HepG2 (cell line): Measurements from ENCODE around the gene SHISA4. TPM values are rescaled to one million over a fixed set of nuclear protein-coding genes. Genes with fewer than 3 reads are reported as not detected.
A peak's percentile ranks its signal among the peaks of the same experiment; 100 is the strongest.

Experiments
- KDM6A ChIP-seq: IDR thresholded peaks from 2 replicates; pipeline ENCODE4 v1.6.1; 2016; ENCODE audit warnings: low read depth
- MAFF ChIP-seq: IDR thresholded peaks from 2 replicates; pipeline ENCODE4 v1.6.1; 2011; ENCODE audit warnings: low read depth, low read length, improper control_type of control experiment
- NFRKB ChIP-seq: fragments of 450-650 bp; IDR thresholded peaks from 2 replicates; pipeline ENCODE4 v1.6.1; 2017
- NRL ChIP-seq: sonication (generic); formaldehyde crosslinking; IDR thresholded peaks from 2 replicates; pipeline ENCODE4 v1.5.0; 2020; ENCODE audit warnings: missing genetic modification reagents, mild to moderate bottlenecking, moderate library complexity, borderline replicate concordance
- TBX3 ChIP-seq: fragments of 450-650 bp; IDR thresholded peaks from 2 replicates; pipeline ENCODE4 v1.6.1; 2017; ENCODE audit warnings: antibody characterized with exemption, mild to moderate bottlenecking, inconsistent platforms, borderline replicate concordance
- ZFP91 ChIP-seq: sonication (generic); formaldehyde crosslinking; IDR thresholded peaks from 2 replicates; pipeline ENCODE4 v1.9.0; 2022; ENCODE audit warnings: missing genetic modification reagents, mild to moderate bottlenecking, borderline replicate concordance
- ZNF180 ChIP-seq: sonication (generic); formaldehyde crosslinking; IDR thresholded peaks from 2 replicates; pipeline ENCODE4 v1.4.0; 2020; ENCODE audit warnings: low read depth, missing genetic modification reagents, borderline replicate concordance
- ZNF280B ChIP-seq: sonication (generic); formaldehyde crosslinking; IDR thresholded peaks from 2 replicates; pipeline ENCODE4 v1.5.0; 2020; ENCODE audit warnings: missing genetic modification reagents, mild to moderate bottlenecking, borderline replicate concordance
- ZNF800 ChIP-seq: sonication (generic); formaldehyde crosslinking; IDR thresholded peaks from 2 replicates; pipeline ENCODE4 v1.4.0; 2020; ENCODE audit warnings: missing genetic modification reagents
- polyA plus RNA-seq, 8 experiments: library from polyadenylated mRNA; depleted of rRNA in 3 of 8; stranded (reverse) in 7 of 8; unstranded in 1 of 8; fragments of >200 nt; fragmentation: Illumina TruSeq in 4 of 8; extraction: Trizol in 4 of 8; gene quantifications; 2 replicates each; pipeline versions ENCODE4 v1.2.1 to v1.2.3, GENCODE V29; 2011 to 2016; ENCODE audit warnings: low read depth in 4 of 8, missing spikeins in 1 of 8, mixed read lengths in 1 of 8; ENCODE audit not compliant: insufficient read depth in 1 of 8
- total RNA-seq, 5 experiments: library from RNA; depleted of rRNA; stranded (reverse); fragments of >200 nt; fragmentation: Illumina TruSeq; extraction: Trizol; gene quantifications; 2 replicates each; pipeline ENCODE4 v1.2.3, GENCODE V29; 2016; ENCODE audit warnings: low read depth in 1 of 5

The SHISA4 gene
- total and polyA plus RNA-seq, 2 of the 13 experiments (the other 11 are each of a cell fraction or from before 2014, with no cell fraction given), result 0.51 to 1.0 TPM

GRCh38 chr1:201921952-201922558 lies 33.4 kb downstream of the SHISA4 start (continued):
- TF ChIP-seq ZFP91 (CRISPR knock-in tag) (no peak), MAFF (0 out of 2 replicates have a peak, but pooled peaks have one; percentile 32), ZNF800 (no peak), NFRKB (no peak), KDM6A (CRISPR knock-in tag) (no peak), ZNF180 (no peak), ZNF280B (CRISPR knock-in tag) (no peak), NRL (CRISPR knock-in tag) (no peak), TBX3 (no peak)
